Measurements from ENCODE around the gene MAP3K20. TPM values are rescaled to one million over a fixed set of nuclear protein-coding genes. Genes with fewer than 3 reads are reported as not detected.
"Not testable (repeated sequence)": the region's sequence is repeated elsewhere in the genome, so short reads cannot be mapped to it uniquely, and the experiment has no call there.

MAP3K20 gene
- polyA plus RNA-seq, 3 donors = 21.4 to 25.4 (median 22.9) TPM

GRCh38 chr2:173196080-173196479 is 120.4 kb downstream of the MAP3K20 start:
- no peak for DNase-seq

- no peak for DNase-seq
Observed at GRCh38 chr2:173196638-173197037, 121.0 kb downstream of the MAP3K20 start.

- DNase-seq = no peak
Observed at GRCh38 chr2:173198327-173198726, 122.7 kb downstream of the MAP3K20 start.

DNA sequence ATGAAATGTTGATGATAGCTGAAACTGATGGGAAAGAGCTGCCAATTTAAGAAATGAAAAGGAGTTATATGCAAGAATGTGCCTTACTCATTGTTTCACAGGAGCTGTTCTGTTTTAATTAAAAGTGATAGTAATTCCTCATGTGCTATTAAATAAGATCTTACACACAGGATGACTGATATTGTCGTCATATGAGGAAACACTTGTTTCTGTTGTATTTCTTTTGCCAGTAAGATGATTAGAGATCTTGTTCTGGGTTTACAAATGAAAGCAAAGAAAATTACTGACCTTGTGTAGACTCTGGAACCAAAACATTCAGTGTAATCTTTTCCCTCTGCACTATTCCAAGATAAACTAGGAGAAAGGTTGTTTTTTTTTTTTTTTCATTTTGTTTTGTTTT is 123.6 kb downstream of the MAP3K20 start:
- no peak for DNase-seq

- no peak for DNase-seq
Observed at GRCh38 chr2:173202570-173202969, 126.9 kb downstream of the MAP3K20 start.

- no peak for DNase-seq
Observed at GRCh38 chr2:173204316-173204715, 128.7 kb downstream of the MAP3K20 start.

DNA sequence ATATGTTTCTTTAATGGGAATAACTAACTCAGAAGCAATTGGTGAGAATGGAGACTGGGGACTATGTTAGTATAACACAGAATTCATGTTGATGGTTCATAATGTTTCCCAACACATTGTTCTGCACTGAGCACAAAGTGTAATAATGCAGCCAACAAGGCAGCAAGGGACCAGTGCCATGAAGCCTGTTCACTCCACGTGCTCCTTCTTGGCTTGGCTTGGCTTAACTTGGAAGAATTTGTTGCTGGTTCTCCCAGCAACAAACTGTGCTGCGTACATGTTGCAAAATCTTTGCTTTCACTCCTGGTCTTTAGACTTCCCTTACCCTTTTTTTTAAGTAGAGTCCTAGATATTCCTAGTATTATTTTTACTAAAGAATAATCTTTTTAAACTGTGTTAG is 129.7 kb downstream of the MAP3K20 start:
- no peak for DNase-seq

DNA sequence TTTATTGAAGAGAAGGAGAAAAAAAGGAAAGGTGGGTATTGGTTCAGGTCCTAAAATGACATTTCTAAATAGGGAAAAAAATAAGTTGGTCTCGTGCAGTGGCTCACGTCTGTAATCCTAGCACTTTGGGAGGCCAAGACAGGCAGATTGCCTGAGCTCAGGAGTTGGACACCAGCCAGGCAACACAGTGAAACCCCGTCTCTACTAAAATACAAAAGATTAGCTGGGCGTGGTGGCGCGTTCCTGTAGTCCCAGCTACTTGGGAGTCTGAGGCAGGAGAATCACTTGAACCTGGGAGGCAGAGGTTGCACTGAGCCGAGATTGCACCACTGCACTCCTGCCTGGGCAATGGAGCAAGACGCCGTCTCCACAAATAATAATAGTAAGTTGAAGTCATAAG is 131.5 kb downstream of the MAP3K20 start:
- DNase-seq = not testable (repeated sequence)

DNA sequence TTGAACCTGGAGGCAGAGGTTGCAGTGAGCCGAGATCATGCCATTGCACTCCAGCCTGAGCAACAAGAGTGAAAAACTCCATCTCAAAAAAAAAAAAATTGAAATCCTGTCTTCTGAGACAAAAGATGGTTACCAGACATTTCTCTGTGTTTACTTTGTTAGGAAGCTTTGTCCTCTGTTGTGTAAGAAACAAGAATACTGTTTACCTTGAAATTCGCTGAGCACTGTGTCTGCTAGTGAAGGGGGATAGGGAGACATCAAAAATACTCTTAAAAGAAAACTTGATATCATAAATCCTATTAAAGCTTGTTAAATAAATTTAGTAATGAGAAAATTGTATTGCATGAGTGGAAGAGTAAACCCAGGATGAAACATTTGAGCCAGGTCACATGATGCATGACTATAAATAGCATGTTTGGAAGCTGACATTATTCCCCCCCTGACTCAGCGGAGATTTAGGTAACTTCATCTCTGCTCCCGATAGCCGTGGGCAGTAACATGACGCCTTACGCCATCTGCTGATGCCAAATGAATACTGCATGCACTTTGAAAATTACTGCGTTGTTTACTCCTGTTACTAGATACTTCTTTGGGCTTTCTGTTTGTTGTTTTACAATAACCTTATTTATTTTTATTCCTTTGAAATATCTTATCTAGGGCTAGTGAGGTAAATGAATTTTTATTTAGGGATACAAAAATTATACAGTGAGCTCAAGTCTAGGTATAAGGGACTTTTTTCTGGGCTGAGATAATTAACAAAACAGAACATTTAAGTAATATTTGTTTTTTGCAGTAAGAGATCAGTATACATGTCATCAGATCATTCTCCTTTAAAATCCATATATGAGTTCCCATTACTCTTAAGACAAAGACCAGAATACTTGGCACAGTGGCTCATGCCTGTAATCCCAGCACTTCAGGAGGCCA is 134.9 kb downstream of the MAP3K20 start:
- DNase-seq = peak; percentile 75

DNA sequence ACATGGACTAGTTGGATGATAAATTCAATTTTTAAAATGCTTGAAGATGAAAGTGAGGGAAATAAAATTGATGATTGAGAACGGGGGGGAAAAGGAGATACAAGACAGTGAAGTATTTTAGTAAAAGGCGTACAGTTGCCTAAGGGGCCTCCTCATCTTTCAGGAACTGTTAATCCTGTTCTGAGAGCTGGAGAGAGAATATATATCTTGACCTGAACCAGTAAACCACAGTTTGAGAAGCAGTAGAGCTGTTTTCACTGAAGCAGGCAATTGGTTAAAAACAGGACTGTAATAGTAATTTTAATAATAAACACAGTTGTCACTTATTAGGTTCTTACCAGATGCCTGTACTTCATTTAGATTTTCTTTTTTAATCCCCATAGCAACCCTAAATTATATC is 137.5 kb downstream of the MAP3K20 start:
- no peak for DNase-seq

DNA sequence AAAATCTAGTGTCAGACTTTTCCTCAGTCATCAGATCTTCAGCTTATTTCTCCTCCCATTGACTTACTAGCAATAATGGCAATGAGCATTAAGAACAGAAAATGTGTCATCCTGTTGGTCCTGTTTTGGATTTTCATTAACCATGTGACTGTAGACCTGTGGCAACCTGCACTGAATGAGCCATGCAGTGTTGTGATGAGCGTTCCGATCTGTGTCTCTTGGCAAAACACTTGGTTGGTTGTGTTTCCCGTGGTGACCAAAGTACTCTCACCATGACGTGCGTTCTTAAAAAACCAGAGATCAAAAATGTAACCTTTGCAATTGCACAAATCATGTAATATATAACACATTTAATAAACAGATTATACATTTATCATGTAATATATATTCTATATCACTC is 138.6 kb downstream of the MAP3K20 start:
- DNase-seq = no peak

- no peak for DNase-seq
Observed at GRCh38 chr2:173215316-173215715, 139.7 kb downstream of the MAP3K20 start.

DNA sequence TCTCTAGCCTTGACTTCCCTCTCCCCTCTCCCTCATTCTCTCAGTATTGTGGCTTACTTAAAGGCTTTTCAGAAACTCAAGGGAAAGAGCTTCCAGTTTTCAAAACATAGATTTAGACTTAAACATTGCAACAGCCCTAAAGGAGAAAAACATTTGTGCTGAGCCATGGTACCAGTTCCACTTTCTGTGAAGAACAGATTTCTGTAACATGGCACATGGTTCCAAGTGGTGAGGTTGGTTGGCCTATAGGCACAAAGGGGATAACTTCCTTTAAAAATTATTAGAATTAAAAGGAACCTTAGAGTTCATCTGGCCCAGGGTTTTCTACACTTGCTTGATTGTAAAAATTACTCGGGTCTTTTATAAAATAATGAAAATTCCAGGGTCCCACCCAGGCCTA is 140.4 kb downstream of the MAP3K20 start:
- no peak for DNase-seq

DNA sequence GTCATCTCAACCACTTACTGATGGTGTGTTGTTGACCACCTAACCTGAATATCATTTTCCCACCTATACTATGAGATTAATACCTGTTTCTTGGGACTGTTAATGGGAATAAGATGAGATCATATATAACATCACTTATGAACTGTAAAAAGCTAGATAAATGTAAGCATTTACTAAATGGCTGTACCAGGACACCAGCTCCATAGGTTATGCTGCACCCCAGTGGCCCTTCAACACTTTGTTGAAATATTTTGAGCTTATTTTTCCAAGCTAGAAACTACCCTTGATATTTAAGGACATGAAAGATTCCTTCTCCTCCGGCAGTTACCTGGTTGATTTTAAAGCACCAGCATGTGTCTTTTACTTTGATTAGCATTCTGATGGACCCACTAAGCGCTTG is 141.0 kb downstream of the MAP3K20 start:
- DNase-seq = no peak

GRCh38 chr2:173217116-173217840 is 141.6 kb downstream of the MAP3K20 start:
- DNase-seq = no peak

DNA sequence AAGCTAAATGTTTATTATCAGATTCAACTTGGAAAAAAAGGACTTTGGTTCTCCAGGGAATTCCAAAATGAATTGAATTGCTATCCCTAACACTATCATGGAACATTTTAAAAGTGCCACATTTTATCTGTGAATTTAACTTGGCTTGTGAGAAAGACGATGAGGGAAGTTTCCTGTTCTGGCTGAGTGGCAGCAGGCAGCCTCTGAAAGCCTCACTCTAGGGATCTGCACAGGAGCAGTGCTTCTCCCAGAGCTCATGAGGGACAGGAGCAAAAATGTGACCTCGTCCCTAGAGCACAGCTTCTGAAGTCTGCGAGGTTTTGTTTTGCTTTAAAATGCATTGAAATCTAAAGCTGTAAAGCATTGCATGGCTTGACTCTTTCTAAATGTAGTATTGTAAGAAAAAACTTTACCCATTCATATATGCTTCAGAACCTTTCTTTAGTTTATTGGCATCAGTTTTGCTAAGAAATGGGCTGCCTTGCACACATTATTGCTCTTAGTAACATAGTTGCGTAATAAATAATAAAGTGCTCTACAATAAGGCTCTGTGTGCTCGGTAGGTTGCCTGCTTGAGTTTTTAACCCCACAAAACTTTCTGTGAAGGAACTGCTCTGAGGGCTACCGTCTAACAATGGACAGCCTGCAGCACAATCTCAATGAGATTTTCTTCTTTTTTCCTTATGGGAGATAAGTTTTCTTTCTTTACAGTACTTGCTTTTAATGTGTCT is 142.8 kb downstream of the MAP3K20 start:
- DNase-seq = no peak

DNA sequence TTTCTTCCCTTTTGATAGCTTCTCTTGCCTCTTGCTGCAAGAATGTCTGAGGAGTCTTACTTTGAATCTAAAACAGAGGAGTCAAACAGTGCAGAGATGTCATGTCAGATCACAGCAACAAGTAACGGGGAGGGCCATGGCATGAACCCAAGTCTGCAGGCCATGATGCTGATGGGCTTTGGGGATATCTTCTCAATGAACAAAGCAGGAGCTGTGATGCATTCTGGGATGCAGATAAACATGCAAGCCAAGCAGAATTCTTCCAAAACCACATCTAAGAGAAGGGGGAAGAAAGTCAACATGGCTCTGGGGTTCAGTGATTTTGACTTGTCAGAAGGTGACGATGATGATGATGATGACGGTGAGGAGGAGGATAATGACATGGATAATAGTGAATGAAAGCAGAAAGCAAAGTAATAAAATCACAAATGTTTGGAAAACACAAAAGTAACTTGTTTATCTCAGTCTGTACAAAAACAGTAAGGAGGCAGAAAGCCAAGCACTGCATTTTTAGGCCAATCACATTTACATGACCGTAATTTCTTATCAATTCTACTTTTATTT is 145.6 kb downstream of the MAP3K20 start:
- DNase-seq = no peak

- no peak for DNase-seq
Observed at GRCh38 chr2:173221937-173222594, 146.4 kb downstream of the MAP3K20 start.

GRCh38 chr2:173223871-173224270 is 148.2 kb downstream of the MAP3K20 start:
- no peak for DNase-seq

DNA sequence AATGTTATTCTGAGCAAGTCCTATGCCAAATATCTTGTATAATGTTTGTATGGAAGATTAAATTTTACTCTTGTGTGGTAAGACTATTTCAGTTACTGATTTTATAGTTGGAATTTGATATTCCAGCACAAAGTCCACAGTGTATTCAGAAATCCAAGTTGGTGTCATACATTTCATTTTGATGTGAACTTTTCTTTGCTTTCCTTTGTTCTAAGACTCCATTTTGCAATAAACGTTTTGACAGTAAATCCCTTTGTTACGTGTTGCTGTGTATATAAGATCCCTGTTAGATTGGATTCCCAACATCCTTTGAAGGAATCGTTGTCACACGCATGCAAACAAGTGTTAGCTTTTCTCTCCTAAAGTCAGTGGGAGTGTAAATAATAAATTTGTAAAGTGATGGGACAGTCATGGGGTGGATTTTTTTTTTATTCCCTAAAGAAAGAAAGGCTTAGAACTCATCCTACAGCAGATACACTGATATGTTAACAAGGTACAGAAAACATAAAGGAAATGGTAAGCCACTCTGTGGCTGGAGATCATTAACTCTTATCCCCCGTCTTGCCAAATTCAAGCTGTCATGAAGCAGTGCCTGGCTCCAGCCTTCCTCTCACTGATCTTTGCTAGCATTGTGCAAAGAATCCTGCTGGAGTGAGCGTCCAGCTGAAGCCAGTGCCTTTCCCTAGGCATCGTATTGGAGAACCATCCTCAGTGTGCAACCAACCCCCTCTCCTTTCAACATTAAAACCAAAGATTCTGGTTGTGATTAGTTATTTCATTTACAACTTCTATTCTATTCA is 151.5 kb downstream of the MAP3K20 start:
- no peak for DNase-seq

GRCh38 chr2:173229086-173229485 is 153.4 kb downstream of the MAP3K20 start:
- DNase-seq = no peak
